ENCODE results near the gene CD36. TPM values are rescaled to one million over a fixed set of nuclear protein-coding genes. Genes with fewer than 3 reads are reported as not detected.

Gene CD36
- total and polyA plus RNA-seq, 7 donors, result 149 to 662 (median 175) TPM

GRCh38 chr7:80648031-80648600 lies 9.7 kb downstream of the CD36 start:
- H3K4me1 ChIP-seq, result peaks cover 28% of the 10 kb centered on the region
- no peak for TF ChIP-seq CTCF (IDR thresholded peaks at IDR 0.05)
- peaks cover 0 to 24% of the 10 kb centered on the region in 2 donors for H3K36me3 ChIP-seq (ENCODE audit: insufficient read depth in 1 of 2, low read depth in 1 of 2)
- H3K27me3 ChIP-seq (ENCODE audit: insufficient read depth in 3 of 3, low read length in 2 of 3), result no peaks in the 10 kb centered on the region
- no peak for DNase-seq
- H3K9me3 ChIP-seq, result no peaks in the 10 kb centered on the region
- peak overlapping the region; percentile 32 for H3K27ac ChIP-seq
- intact Hi-C loops (cut with DNase I), result no loop called here
- H3K4me3 ChIP-seq, result no peak overlapping the region
- no peak for ATAC-seq
- 86 to 94% (median 89%) methylated on average over 2 of the region's 2 CpGs for WGBS, 3 donors

- Histone ChIP-seq H3K4me1 (peaks cover 27% of the 10 kb centered on the region), H3K4me3 (no peak overlapping the region), H3K9me3 (no peaks in the 10 kb centered on the region), H3K36me3 (ENCODE audit: insufficient read depth in 1 of 2, low read depth in 1 of 2) (peaks cover 0 to 24% of the 10 kb centered on the region in 2 donors), H3K27me3 (ENCODE audit: insufficient read depth in 3 of 3, low read length in 2 of 3) (no peaks in the 10 kb centered on the region), H3K27ac (peak overlapping the region; percentile 4)
- intact Hi-C loops (cut with DNase I), result no loop called here
- ATAC-seq (no peak), DNase-seq (no peak)
- 81 to 91% (median 89%) methylated on average over 3 of the region's 3 CpGs for WGBS, 3 donors
- no peak for TF ChIP-seq CTCF (IDR thresholded peaks at IDR 0.05)
Measured at GRCh38 chr7:80649011-80649410, 10.6 kb downstream of the CD36 start.

- WGBS, 3 donors, result 89 to 94% (median 89%) methylated on average over 2 of the region's 2 CpGs
- peak overlapping the region; percentile 11 for H3K27ac ChIP-seq
- H3K4me3 ChIP-seq, result no peak overlapping the region
- H3K4me1 ChIP-seq, result peaks cover 22% of the 10 kb centered on the region
- intact Hi-C loops (cut with DNase I), result loop anchor here in 1 of 2 donors (10.0 kb wide), 1 partner anchor 155 kb away; no protein-coding TSS in a partner anchor
- no peaks in the 10 kb centered on the region for H3K9me3 ChIP-seq
- peaks cover 0 to 24% of the 10 kb centered on the region in 2 donors for H3K36me3 ChIP-seq (ENCODE audit: insufficient read depth in 1 of 2, low read depth in 1 of 2)
- H3K27me3 ChIP-seq (ENCODE audit: insufficient read depth in 3 of 3, low read length in 2 of 3), result no peaks in the 10 kb centered on the region
- DNase-seq (no peak), ATAC-seq (no peak)
- TF ChIP-seq CTCF (IDR thresholded peaks at IDR 0.05), result no peak
Measured at GRCh38 chr7:80650030-80650429, 11.6 kb downstream of the CD36 start.

- intact Hi-C loops (cut with DNase I), result loop anchor here in 1 of 2 donors (10.0 kb wide), 1 partner anchor 157 kb away; no protein-coding TSS in a partner anchor
- ATAC-seq, result no peak
Measured at GRCh38 chr7:80651471-80651870, 13.0 kb downstream of the CD36 start.

More at GRCh38 chr7:80651471-80651870, 13.0 kb downstream of the CD36 start:
- no peaks in the 10 kb centered on the region for H3K9me3 ChIP-seq
- peaks cover 13% of the 10 kb centered on the region for H3K4me1 ChIP-seq
- 77 to 84% (median 78%) methylated on average over 5 of the region's 5 CpGs for WGBS, 3 donors
- H3K27ac ChIP-seq, result peak overlapping the region; percentile 26
- no peak for TF ChIP-seq CTCF (IDR thresholded peaks at IDR 0.05)
- no peak for DNase-seq
- H3K27me3 ChIP-seq (ENCODE audit: insufficient read depth in 3 of 3, low read length in 2 of 3), result no peaks in the 10 kb centered on the region
- peaks cover 0 to 24% of the 10 kb centered on the region in 2 donors for H3K36me3 ChIP-seq (ENCODE audit: insufficient read depth in 1 of 2, low read depth in 1 of 2)
- no peak overlapping the region for H3K4me3 ChIP-seq
